Gastrocnemius medialis (tissue), 4 donors: ENCODE results near the gene CORO6. TPM values are rescaled to one million over a fixed set of nuclear protein-coding genes. Genes with fewer than 3 reads are reported as not detected.
A peak's percentile ranks its signal among the peaks of the same experiment; 100 is the strongest.

Experiments used
- ATAC-seq, 2 donors: fragments of 150-250 bp; one replicate each; pipeline ENCODE4 v1.9.1; 2016
- DNase-seq, 2 donors: peaks; one replicate each; pipeline ENCODE4 v3.0.0-alpha.2; 2019
- H3K27ac ChIP-seq, 4 donors: fragments of 200-600 bp; sonication (generic); 1 replicate in 1 of 4; 2 replicates in 3 of 4; pipeline ENCODE4 v1.5.1; 2016 to 2018; ENCODE audit warnings: mild to moderate bottlenecking in 2 of 4, moderate library complexity in 1 of 4
- H3K27me3 ChIP-seq, 3 donors: fragments of 200-600 bp; sonication (generic) in 2 of 3; 1 replicate in 1 of 3; 2 replicates in 2 of 3; pipeline versions ENCODE4 v1.5.1 to v1.6.0; 2016 to 2019; ENCODE audit warnings: mild to moderate bottlenecking in 1 of 3, moderate library complexity in 1 of 3
- H3K36me3 ChIP-seq, 2 donors: fragments of 200-600 bp; sonication (generic) in 1 of 2; one replicate each; pipeline ENCODE4 v1.5.1; 2017 to 2018
- H3K4me1 ChIP-seq, 2 donors: fragments of 200-600 bp; sonication (generic) in 1 of 2; one replicate each; pipeline ENCODE4 v1.5.1; 2016 to 2017; ENCODE audit warnings: mild to moderate bottlenecking in 2 of 2
- H3K4me3 ChIP-seq, 4 donors: fragments of 200-600 bp; sonication (generic) in 3 of 4; 1 replicate in 1 of 4; 2 replicates in 3 of 4; pipeline ENCODE4 v1.5.1; 2016 to 2019; ENCODE audit warnings: mild to moderate bottlenecking in 2 of 4
- H3K9me3 ChIP-seq, 3 donors: fragments of 200-600 bp; sonication (generic) in 2 of 3; 1 replicate in 1 of 3; 2 replicates in 2 of 3; pipeline ENCODE4 v1.5.1; 2016 to 2019
- CTCF ChIP-seq, 5 experiments: fragments of 450-650 bp in 3 of 5; fragments of 200-600 bp in 2 of 5; sonication (generic) in 2 of 5; IDR thresholded peaks in 4 of 5; conservative IDR thresholded peaks in 1 of 5; 1 replicate in 4 of 5; 2 replicates in 1 of 5; pipeline ENCODE4 v1.5.1; 2016 to 2019; ENCODE audit warnings: antibody characterized with exemption in 5 of 5, mild to moderate bottlenecking in 3 of 5, moderate library complexity in 3 of 5
- POLR2A ChIP-seq, 2 donors: fragments of 450-650 bp; IDR thresholded peaks; one replicate each; pipeline ENCODE4 v1.6.1; 2017; ENCODE audit warnings: antibody characterized with exemption in 2 of 2, mild to moderate bottlenecking in 2 of 2, moderate library complexity in 2 of 2
- in situ Hi-C, 4 donors: fragments of 200-750 bp; cut with MboI; loops; one replicate each; pipeline versions ENCODE4 v1.15.0 to v1.8.0; 2017; ENCODE audit warnings: low sequenced_read_pairs in 4 of 4
- intact Hi-C: fragments of 100-400 bp; cut with DNase I; formaldehyde crosslinking; loops from one replicate; pipeline ENCODE4 v1.15.1; 2023; ENCODE audit warnings: low total_unique reads
- total RNA-seq, 4 donors: library from RNA; depleted of rRNA; stranded (reverse); fragments of >200 nt; gene quantifications; one replicate each; pipeline versions ENCODE4 v1.1.0 to v1.2.3, GENCODE V29; 2016

CORO6 gene
- total RNA-seq, 4 donors from 2014 or later, result 409 to 694 (median 563) TPM

- intact Hi-C loops, result loop anchor here (1.0 to 2.0 kb wide), 2 partner anchors 12 to 21 kb away; no protein-coding TSS in a partner anchor
- H3K4me3 ChIP-seq, result peak overlapping the region; percentile 58 to 89 (median 66)
- peak; percentile 31 to 37 for ATAC-seq
- peak overlapping the region; percentile 85 to 98 (median 93) for H3K27ac ChIP-seq
- no peaks in the 10 kb centered on the region for H3K36me3 ChIP-seq
- in situ Hi-C loops, result loop anchor here in 1 of 4 donors (25.0 kb wide), 1 partner anchor 345 kb away; the partner anchor contains the start of genes EFCAB5 and SSH2
- TF ChIP-seq POLR2A (IDR thresholded peaks at IDR 0.05) (no peak), CTCF (IDR thresholded peaks at IDR 0.05 in 4 of 5, conservative IDR thresholded peaks at IDR 0.05 in 1 of 5) (peak; percentile 95 to 99 (median 98))
- no peaks in the 10 kb centered on the region for H3K9me3 ChIP-seq
- DNase-seq, result peak; percentile 73 to 82
- no peaks in the 10 kb centered on the region for H3K27me3 ChIP-seq
- H3K4me1 ChIP-seq, result peaks cover 49 to 57% of the 10 kb centered on the region in 2 donors
Observed at GRCh38 chr17:29591737-29592608, 30.7 kb downstream of the CORO6 start.

- intact Hi-C loops, result loop anchor here (1.0 to 2.0 kb wide), 2 partner anchors 11 to 22 kb away; no protein-coding TSS in a partner anchor
- Histone ChIP-seq H3K4me3 (peak overlapping the region; percentile 58 to 89 (median 66)), H3K4me1 (peaks cover 57 to 62% of the 10 kb centered on the region in 2 donors), H3K27ac (peak overlapping the region; percentile 85 to 98 (median 93)), H3K9me3 (no peaks in the 10 kb centered on the region), H3K27me3 (no peaks in the 10 kb centered on the region), H3K36me3 (no peaks in the 10 kb centered on the region)
- DNase-seq, result peak in 1 of 2 donors; percentile 56
- TF ChIP-seq POLR2A (IDR thresholded peaks at IDR 0.05) (peak; percentile 4 to 7), CTCF (IDR thresholded peaks at IDR 0.05 in 4 of 5, conservative IDR thresholded peaks at IDR 0.05 in 1 of 5) (no peak)
- in situ Hi-C loops, result loop anchor here in 1 of 4 donors (25.0 kb wide), 1 partner anchor 346 kb away; the partner anchor contains the start of genes EFCAB5 and SSH2
- ATAC-seq, result peak; percentile 1 to 19
Observed at GRCh38 chr17:29591146-29591736, 31.5 kb downstream of the CORO6 start.

GRCh38 chr17:29590411-29591145 is 32.1 kb downstream of the CORO6 start:
- ATAC-seq, result peak; percentile 5 to 13
- Histone ChIP-seq H3K9me3 (no peaks in the 10 kb centered on the region), H3K4me3 (peak overlapping the region; percentile 58 to 89 (median 66)), H3K27me3 (no peaks in the 10 kb centered on the region), H3K27ac (peak overlapping the region; percentile 85 to 98 (median 93)), H3K4me1 (peaks cover 62 to 65% of the 10 kb centered on the region in 2 donors), H3K36me3 (no peaks in the 10 kb centered on the region)
- TF ChIP-seq CTCF (IDR thresholded peaks at IDR 0.05 in 4 of 5, conservative IDR thresholded peaks at IDR 0.05 in 1 of 5) (no peak), POLR2A (IDR thresholded peaks at IDR 0.05) (no peak)
- no peak for DNase-seq
- intact Hi-C loops (loop anchor here (1.0 to 2.0 kb wide), 2 partner anchors 10 to 22 kb away; no protein-coding TSS in a partner anchor), in situ Hi-C loops (loop anchor here in 1 of 4 donors (25.0 kb wide), 1 partner anchor 347 kb away; the partner anchor contains the start of genes EFCAB5 and SSH2)
